NCI-H146 treated with DMSO at 0.1 percent for 48 hours (cell line): ENCODE results near the gene PTPRD.

Source experiments
- DNase-seq: peaks from one replicate; lab custom pipeline; 2025; ENCODE audit not compliant: unreplicated experiment; lab: John Stamatoyannopoulos, UW

The PTPRD gene

DNA sequence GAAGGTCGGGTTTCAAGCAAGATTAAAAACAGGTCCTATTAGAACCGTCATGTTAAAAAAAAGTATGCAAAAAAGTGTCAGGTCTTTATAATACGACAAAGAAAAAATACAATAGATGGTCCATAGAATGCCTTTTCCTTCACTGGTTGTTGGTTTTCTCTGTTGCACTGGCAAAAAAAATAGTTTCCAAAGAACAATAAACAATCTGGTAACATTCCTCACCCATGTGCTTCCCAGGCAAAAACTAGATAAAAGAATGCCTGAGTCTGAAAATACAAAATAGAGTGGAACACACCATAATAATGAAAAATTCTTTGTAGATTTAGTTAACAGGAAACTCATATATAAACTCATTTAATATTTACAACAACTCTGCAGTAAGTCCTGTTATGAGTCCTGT, 2223.3 kb downstream of the PTPRD start:
- no peak for DNase-seq

DNA sequence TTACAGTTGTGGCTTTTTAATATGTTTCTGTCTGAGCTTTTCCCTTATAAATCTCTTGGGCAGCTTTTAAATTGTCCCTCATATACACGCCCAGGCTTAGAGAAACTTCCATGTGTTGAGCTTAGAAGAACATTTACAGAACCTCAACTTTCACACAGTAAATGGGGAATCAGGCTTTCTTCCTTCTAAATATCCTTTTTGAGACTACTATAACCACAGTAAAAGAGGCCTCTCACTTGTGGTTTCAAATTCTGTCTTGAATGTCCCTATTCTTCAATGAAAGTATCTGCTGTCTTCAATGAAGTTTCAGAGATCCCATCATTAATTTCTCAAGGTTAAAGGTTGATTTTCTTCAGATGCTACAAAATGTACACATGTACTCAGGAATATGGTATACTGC, 2224.7 kb downstream of the PTPRD start:
- DNase-seq, result no peak

DNA sequence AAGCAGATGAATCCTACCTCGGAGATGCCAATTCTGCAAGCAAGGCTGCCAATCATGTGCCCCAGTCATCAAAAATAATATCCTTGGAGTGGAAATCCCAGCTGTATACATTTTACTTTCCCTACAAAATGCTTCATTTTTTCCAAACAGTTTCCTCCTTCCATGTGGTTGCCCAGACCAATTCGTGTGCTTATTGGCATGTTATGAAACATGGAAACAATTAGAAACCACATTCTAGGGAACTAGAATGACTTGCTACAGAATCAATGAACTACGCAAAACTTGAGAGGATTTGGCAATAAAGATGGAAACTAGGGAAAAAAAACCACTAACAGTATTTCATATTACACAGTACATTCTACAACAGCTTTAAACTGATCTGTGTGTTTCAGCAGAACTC, 2228.7 kb downstream of the PTPRD start:
- no peak for DNase-seq

DNA sequence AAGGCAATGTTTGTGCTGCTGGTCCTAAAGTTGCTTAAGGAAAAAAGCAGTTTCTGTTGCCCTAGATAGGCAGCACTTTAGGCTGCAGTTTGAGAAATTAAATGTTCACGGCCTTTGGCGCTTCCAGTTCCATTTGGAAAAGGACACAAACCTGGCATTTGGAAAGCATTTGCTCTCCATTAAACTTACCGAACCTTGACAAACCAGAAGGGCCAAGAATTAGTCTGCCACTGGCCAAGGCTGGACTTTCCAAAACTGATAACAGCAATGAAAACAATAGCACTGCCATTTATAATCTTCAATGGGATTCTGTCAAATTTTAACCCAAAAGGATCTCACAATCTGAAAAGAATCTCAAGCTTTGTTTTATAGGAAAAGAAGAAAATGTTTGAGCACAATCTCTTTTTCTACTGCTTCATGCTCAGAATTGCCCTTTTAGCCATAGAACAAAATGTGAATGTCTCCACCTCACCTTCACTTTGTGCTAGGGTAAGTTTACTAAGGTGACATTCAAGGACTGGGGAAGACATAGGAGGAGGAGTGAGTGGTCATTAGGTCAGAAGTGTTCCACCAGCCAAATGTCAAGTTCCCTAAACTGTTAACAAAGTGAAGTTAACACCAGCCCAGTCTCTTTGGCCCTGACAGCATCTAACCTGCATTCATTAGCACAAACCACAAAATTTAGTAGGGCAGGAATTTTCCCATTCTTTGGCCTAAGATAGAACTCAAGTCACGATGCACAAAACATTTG, 2229.8 kb downstream of the PTPRD start:
- DNase-seq, result no peak

DNA sequence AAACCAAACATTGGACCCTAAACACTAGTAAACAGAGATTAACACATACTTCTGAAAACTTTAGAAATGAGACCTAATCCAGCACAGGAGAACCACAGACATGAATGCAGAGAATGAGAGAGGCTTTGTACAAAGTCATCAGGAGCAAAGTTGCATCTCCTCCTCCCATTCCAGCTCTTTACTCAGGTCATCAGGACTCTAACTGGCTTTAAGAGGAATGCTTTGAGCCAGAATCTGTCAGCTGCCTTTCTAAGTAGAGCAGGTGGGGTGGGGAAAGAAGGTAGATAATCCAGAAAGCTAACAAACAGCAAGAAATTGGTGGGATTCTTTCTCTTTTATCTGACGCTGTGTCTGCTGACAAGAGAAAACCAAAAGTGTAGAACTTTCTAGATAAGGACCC, 2230.5 kb downstream of the PTPRD start:
- DNase-seq, result no peak

DNA sequence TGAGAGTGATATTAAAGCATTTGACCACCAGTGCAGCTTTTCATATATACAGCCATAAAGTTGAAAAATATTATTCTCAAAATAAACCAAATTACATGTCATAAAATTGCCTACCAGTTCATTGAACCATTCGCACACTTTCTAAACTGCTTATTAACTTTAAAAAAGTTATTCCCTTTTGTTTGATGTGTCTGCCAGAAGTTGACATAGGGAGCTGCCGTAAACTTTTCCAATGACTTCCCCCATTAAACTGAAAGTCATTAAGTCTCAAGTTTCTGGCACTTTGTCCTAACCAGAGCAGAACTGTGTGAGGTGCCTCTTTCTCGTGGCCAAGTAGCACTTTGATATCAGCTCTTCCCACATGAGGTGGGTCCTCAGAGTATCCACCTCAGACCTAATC, 2231.2 kb downstream of the PTPRD start:
- DNase-seq, result no peak

DNA sequence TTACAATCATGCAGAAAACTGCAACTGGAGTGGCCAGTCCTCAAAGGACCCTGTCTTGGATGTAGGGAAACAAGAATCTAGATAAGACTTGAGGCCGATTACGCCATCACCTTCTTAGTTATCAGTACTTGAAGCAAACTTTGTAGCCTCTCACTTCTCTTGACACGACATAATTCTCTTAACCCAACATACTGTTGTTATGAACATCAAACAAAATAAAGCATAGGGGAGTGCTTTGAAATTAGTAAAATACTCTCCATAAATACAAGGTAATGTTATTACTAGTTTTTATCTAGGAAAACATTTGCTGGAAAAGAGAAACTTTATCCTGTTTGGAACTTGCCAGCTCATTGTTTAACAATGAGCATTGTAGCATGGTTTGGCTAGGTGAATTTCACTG, 2238.3 kb downstream of the PTPRD start:
- no peak for DNase-seq

DNA sequence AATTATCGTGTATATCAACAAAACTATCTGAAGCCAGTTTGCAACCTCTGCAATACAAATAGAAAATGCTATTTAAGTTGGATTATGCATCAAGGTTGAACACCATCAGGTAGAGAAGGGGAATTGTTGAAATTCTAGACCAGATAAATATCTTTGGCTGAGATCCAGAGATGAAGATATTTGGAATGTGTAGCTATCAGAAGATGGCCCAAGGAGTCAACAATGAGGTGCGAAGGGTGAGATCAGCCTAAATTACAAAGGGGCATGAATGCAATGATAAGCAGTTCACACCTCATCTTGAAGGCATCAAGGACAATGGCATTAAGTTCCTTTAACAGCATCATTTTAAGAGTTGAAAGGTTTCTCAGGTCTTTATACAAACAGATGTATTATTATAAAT, 2241.1 kb downstream of the PTPRD start:
- no peak for DNase-seq

DNA sequence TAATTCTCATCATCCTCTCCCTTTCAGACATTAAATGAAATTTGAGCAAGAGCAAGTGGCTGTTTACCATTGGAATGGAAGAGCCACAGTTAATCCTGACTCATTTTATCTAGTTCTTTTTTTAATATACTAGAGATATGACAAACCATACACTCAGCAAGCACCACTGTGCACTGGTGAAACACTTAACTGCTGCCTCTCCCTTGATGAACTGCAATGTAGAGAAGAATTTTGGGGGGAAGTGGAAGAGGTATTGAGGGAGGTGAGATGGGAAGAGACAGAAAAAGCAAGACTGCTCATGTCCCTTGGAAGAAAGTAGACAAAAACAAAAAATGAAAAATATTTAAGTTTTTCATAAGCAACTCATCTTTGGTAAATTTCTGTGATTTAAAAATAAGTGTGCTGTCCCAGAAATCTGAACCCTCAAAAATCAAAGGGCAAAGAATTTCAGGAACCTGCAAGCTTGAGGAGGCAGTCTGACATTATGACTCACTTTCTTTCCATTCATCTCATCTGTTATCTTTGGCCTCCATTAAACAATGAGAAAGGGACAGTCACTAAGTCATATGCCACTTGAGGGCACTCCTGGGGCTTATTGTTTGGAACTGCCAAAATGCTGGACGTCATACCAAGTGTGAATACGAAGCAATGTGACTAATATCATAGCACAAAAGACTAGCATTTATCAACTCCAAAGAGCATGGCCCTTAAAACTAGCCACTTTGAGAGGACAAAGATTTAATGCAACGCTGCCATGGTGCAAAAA, 2246.5 kb downstream of the PTPRD start:
- no peak for DNase-seq

DNA sequence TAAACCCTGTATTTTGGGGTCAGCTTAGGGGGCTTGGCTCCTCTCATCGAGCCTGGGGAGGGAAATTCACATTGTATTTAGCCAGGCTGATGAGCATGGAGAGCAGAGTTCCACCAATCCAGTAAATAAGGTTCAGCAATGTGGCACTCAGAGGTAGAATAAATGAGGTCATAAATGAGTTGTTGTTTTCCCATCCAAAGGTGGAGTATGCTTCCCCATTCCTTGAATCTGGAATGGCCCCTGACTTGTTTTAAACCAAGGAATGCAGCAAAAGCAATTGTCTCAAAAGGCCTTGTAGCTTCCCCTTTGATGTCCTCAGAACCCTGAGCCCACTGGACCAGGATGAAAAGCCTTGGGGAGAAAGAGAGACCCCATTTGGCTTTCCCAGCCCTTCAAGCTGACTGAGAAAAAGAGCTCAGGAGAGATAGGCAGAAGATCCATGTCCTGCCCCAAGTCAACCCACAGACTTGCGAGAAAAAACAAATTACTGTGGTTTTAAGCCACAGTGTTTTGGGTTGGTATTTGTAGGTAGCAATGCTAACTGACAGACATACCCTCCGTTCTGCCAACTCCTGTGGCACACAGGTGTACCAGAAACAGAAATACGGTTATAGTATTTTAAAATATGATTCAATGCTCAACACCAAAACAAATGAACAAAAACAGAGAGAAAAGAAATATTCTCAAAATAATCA, 2247.2 kb downstream of the PTPRD start:
- no peak for DNase-seq

DNA sequence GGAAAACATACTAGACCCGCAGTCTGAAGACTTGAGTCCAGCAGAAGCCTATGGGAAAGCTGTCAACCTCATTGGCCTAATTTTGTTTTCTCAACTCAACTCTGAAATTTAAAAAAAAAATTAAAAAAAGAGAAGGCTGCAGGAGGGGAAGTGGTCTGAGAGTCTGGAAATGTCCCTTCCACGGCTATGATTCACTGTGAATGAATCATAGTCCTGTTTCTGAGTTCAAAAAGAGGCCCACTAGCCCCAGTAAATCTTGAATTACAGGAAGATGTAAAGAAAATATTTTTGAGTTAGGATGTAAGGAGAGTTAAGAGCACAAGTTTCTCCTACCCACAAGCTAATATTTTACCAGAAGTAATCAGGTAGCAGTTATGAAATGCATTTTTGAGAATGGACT, 2247.8 kb downstream of the PTPRD start:
- DNase-seq, result no peak

DNA sequence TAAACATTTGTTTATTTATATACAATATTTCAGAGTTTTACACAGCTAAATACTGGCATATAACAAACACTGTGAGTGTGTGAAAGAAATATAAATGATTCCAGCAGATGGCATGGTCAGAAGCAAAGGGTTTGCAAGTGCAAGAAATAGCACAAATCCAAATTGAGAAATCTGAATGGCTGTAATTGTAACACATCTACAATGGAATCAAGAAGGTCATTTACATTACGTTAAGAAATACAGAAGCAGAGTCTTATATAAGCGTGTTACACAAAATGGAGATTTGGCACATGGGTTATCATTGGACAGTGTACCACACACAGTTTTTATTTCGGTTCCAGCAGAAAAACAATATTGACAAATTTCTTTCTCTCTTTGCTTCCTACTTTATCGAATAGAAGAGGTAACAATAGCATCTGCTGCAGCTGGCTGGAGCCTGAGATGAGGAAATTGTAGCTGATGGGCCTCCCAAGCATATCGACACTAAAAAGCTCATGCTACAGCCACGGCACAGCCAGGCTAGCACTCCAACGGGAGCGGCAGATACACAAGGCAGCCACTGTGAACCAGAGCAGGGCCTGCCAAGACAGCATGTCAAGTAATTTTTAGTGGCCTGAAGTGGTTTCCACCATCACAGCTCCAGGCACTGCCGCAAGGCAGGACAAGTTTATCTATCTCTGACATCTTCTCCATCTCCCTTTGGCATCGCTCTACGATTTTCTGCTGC, 2248.6 kb downstream of the PTPRD start:
- no peak for DNase-seq

DNA sequence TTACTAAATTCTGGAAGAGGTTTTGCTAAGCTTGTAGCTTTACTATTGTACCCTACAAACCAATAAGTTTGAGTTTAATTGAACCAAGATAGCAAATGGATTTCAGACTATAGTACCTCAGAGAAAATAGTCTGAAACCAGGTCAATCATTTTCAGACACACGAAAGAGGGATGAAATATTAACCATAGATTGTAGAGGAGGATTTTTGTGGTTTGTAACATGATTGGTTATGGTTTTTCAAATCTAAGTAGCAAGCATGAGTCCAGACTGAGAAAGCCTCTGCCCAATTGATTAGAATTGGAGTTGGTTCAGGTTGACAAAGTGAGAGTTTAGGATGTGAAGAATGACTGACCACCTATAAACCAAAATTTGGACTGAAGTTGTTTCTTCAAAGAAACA, 2250.6 kb downstream of the PTPRD start:
- no peak for DNase-seq

DNA sequence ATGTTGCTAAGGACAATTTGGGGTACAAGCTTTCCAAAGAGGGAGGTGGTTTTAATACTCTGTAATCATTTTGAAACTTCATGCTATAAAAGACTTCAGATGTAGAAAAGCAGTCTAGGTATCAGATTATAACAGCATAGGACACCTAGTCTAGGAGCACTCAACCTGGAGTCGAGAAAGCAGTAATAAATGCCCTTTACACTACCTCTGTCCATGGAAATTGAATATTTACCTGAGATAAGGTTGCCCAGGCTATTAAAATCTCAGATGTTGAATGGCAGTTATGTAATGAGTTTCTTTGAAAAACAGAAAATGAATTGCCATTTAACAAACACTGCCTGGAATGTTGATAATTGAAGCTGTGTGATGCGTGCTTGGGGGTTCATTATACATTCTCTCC, 2251.4 kb downstream of the PTPRD start:
- DNase-seq, result peak; percentile 81

DNA sequence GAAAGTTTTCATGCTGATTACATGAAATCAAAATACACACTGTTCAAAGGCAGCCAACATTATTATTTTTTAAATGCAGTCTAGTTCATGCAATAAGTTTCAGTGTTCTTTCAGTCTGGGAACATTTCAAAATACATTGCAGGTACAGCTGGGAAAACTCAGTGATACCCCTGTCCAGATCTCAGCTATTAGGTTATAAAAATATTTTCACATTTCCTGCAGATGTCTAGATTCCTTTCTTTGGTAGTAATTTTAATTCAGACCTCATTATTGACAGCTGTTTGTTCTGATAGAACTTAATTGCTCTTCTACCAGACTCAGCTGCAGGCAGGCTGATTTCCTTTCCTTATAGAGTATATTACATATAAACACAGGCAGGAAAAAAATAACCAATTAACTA, 2256.4 kb downstream of the PTPRD start:
- DNase-seq, result peak; percentile 26

DNA sequence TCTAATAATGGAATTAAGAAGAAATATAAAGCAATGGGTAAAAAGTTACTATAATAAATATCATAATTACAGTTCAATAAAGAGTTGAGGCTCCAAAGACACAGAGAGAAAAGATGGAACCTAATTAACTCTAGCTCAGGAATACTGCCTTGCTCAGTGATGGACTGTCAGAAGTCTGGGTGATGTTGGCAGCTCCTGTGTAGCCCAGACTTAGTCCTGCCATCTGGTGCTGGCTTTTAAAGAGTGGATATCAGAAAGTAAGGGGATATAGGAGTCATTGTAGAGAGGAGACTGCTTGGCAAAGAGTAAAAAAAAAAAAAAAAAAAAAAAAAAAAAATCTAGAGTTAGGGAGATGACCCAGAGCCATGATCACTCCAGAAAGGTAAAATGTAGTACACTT, 2261.4 kb downstream of the PTPRD start:
- no peak for DNase-seq

DNA sequence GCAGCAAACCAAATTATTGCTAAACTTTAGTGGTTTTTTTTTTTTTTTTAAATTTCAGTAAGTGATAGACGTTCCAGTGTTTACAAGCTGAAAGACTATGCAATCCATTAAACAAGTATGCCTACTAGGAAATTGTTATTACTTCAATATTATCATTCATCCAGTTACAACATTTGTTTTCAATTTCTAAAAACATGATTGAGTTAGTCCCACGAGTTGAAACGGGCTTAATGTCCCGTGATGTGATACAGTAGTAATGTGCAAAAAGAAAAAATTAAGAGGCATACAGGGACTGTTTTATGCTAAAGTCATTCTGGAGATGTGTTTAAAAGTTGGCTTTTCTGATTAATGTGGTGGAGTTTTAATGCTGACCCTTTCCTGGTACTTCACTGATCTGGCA, 2262.9 kb downstream of the PTPRD start:
- no peak for DNase-seq

DNA sequence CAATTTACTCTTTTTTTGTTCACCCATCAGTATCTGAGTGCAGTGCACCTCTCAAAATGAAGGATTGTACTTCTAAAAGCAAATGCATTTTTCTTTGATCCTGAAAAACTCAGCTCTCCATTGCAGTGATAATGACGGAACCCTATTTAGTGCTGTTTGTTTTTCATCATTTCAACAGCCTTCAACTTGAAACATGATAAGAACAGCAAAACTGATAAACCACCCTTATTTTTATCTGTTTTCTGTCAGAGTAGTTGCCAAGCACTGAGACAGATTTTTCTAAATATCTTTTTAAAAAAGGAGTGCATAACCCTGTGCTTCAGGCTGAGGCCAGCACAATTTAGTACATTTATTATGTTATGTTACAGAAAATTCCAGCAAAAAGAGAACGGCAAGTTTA, 2263.4 kb downstream of the PTPRD start:
- DNase-seq, result no peak

DNA sequence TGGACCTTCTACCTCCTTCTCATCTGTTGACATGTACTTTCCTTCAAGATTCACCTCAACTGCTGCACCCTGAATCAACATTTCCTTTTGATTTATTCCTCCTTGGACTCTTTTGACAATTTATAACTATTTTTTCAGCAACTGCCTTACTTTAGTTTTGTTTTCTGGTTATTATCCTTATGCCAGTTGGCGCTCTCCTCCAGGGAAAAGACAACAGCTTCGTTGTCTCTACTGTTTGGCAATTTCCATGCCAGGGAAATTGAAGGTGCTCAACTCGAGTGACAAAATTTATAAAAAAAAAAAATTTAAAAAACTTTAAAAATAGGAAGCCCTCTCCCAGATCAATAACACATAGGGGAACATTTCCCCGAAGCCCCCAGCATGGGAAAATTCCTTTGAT, 2264.0 kb downstream of the PTPRD start:
- DNase-seq, result no peak

DNA sequence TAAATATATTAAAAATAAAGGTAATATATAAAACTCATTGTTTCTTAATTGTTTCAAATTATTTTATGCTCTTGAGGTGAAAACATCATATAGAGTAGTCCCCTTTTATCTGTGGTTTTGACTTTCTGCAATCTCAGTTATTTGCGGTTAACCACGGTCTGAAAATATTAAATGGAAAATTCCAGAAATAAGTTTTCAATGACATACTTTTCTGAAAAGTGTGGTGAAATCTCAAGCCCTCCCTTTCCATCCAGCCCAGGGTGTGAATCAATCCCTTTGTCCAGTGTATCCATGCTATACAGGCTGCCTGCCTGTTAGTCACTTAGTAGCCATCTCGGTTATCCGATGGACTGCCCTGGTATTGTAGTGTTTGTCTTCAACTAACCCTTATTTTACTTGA, 2266.5 kb downstream of the PTPRD start:
- DNase-seq, result no peak

DNA sequence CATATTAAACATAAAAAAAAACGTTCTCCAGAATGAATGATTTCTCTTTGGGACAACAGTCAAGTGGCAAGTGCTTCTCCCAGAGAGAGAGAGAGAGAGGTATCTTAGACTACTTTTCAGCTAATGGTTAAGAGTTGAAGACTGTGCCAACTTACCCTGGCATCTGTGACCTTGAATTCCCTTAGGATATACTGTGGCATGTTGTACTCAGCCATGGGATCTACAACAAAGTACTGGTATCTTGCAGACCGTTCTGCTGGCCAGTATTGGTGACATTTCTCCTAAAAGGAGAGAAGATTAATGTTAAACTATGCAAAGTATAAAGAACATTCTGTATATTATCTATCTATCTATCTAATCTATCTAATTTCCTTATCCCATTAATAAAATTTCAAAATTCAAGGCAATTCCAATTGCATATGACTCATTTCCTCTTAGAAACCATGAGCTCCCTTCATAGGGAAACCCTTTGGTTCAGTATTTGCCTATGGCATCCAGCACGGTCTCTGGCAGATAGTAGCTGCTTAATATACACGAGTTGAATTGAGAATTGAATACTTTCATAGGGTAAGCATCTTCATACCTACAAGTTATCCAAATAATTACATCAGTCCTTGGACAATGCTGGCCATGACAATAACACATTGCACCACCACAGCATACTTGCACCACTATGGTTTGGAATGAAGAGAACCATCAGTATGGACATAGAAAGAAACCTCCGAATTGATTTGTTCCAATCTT, 2273.9 kb downstream of the PTPRD start:
- DNase-seq, result no peak
